Fibroblast of lung (primary cell): ENCODE measurements around the gene CDK6.

ENCODE experiments used
- CTCF ChIP-seq, 2 donors: IDR thresholded peaks in 1 of 2; conservative IDR thresholded peaks in 1 of 2; 1 replicate in 1 of 2; 2 replicates in 1 of 2; pipeline ENCODE4 v1.5.1; 2011 to 2012; ENCODE audit warnings: low read length in 2 of 2, control low read depth in 1 of 2, inconsistent platforms in 1 of 2, low read depth in 1 of 2, mild to moderate bottlenecking in 1 of 2
- EZH2 ChIP-seq: IDR thresholded peaks from 2 replicates; pipeline ENCODE4 v1.5.1; 2012; ENCODE audit warnings: low read length, control low read depth, mild to moderate bottlenecking; ENCODE audit errors: missing control alignments

DNA sequence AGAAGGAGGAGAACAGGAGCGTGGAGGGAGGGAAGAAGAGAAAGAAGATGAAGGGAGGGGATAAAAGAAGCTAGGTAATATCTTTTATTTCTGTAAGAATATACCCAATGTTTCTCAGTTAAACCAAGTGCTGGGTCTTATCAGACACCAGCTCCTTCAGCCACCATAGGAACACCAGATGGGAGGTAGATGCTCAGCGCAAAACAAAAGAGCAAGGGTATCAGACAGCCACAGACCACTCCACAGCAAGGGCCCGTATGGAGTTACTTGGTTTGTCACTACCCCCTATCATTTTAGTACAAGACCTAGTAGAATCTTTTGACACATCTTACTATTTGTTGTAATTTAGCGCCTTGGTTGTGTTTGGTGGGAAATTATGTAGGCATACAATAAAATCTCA, 180.3 kb downstream of the CDK6 start:
- no peak for TF ChIP-seq EZH2
- no peak for TF ChIP-seq CTCF (conservative IDR thresholded peaks at IDR 0.05 in 1 of 2, IDR thresholded peaks at IDR 0.05 in 1 of 2; ENCODE audit: low read depth in 1 of 2, low read length in 2 of 2)
